SIG-M5 (cell line): ENCODE results near the gene CDH13.

Source experiments
- DNase-seq: peaks from one replicate; lab custom pipeline; 2025; lab: John Stamatoyannopoulos, UW

CDH13 gene

DNA sequence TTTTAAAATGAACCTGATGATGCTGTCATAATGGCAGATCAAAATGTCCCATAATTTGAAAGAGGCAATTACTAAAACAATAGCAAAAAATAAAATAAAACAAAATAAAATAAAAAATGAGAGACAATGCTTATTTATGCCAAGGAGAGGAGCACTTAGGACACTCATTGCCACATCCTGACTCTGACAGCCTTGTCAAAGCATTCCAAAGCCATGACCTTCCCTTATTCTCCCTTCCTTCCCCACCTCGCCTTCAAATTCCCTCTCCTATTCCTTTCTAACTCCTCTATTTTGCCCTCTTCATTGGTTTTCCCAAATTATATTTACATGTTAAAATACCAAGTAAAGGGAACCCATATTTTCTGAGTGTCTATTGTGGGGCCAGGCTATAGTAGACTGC is 220.0 kb downstream of the CDH13 start:
- no peak for DNase-seq

DNA sequence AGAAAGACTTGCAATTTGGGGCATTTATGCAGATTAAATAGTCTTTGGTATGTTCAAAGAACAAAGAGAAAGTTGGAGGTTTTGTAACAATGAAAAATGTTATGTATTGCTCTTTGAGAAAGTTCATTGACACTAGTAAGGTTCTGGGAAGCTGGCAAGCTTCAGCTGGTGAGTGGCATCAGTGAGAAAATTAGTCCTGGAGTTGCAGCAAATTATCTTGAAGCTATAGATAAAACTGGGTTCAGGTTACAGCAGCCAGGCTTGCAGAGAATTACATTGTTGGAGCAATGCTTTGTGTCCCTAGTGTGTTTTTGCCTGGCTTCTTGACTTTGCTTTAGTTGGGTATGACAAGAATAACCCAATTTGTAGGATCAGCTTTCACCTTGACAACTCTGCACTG is 221.2 kb downstream of the CDH13 start:
- DNase-seq: no peak

DNA sequence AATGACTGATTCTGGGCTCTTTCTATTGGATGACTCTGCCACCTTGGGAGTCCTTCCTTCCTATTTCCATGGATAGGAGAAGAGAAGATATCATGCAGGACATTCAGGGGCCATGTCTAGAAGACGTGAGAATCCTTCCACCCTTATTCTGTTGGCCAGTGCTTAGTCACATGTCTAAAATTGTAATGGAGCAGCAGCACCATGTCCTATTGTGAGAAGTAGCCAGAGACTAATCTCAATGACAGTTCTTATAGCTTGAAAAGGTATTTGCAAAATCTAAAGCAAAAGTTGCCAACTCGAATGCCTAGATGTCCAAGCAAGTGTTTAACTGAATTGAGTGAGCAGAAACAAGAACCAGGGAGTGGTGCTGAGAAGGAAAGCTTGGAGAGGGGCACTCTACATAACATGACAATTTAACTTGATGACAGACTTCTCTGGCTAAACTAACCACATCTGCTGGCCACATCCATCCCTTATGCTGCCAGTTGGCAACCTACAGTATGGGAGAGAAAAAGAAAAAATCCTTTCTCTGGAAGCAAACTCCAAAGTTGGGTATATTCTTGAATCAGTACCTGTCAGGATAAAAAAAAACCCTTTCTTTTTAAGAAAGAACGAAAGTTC is 225.7 kb downstream of the CDH13 start:
- DNase-seq: no peak

DNA sequence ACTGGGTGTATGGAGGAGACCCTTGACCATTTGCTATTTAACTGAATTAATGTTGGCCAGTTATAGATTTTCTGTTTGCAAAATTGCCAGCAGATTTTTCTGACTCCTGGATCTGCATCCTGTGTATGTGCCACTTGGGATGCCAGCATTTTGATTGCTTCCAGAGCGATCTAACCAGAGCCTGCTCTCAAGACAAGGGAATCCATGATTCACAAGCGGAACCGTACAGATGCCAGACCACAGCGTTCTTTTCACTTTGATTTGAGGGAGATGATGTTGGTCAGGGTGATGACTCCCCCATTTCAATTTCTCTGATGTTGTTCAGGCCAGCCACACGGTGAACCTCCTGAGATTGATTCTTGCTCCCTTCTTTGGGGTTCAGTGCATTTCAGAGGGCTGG is 228.7 kb downstream of the CDH13 start:
- DNase-seq: no peak

DNA sequence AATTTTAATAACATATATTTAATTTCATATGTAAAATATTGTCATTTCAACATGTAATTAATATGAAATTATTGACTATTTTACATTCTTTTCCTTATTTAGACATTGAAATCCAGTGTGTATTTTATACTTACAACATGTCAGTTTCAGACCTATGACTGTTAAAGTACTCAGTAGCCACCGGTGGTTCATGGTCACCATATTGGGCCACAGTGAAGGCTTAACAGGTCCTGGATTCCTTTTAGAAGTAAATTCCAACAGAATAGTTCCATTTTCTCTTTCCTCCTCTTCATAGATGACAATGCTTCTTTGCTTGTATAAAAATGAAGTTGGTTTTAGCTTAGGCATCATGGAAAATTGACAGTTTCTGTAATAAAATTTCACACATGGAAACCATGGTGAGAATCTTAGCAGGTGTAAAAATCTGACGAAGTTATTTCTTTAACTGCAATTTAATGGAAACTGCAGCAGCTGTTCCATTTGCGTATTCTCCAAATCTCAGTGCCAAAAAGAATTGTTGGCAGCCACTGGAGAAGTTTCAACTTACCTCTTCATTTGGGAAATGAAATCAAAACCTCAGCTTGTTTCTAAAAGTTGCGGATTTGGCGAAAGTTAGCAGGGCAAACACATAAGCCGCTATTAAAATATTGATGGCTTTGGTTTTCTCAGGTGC is 231.1 kb downstream of the CDH13 start:
- DNase-seq: no peak

DNA sequence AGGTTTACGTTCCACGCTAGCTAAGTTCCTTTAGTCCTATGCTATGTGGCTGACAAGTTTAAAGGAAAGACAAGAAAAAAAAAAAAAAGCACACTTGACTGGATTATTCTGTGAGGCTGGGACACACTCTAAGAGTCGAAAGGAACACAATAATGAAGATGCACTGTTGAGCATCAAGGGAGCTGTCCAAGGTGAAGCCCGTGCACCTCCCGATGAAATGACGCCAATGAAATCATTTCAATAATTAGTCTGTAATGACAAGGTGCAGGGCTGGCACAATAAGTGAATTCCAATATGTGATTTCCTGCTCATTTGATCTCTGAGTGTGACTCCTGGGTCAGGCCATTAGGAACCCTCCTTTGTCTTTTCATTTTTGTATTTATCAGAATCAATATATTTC is 232.9 kb downstream of the CDH13 start:
- no peak for DNase-seq

DNA sequence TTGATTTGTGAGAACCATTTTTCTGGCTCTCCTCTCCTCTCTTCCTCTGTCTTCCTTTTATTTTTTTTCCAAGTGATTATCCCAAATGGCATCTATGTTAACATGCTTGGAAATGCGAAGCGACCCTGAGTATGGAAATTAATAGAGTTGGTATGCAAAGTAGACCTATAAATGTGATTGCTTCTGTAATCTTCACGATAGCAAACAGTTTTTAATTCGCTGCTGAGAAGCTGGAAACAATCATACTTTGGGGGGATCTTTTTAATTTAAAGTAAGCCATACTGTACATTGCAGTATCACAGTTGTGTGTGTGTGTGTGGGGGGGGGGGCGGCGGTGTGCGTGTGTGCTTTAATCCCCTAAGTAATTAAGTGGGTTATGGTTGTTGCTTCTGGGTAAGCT is 233.3 kb downstream of the CDH13 start:
- DNase-seq: no peak

DNA sequence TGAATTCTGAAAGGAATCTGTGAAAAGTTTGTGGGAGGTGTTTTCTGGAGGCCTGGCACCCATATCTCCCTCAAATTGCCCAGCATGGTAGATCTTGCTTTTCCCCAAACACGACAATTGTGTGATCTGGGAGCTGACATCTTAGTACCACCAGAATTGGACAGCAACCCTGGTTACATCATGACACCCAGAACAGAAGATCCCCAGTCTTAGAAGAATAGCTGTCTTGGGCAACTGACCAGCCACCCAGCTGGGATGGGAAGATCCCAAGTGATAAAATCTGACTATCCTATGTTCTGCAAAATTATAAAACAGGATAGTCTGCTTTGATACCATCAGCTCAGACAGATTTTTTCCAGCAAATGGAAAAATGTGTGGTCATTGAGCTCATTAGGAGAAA is 235.3 kb downstream of the CDH13 start:
- no peak for DNase-seq

DNA sequence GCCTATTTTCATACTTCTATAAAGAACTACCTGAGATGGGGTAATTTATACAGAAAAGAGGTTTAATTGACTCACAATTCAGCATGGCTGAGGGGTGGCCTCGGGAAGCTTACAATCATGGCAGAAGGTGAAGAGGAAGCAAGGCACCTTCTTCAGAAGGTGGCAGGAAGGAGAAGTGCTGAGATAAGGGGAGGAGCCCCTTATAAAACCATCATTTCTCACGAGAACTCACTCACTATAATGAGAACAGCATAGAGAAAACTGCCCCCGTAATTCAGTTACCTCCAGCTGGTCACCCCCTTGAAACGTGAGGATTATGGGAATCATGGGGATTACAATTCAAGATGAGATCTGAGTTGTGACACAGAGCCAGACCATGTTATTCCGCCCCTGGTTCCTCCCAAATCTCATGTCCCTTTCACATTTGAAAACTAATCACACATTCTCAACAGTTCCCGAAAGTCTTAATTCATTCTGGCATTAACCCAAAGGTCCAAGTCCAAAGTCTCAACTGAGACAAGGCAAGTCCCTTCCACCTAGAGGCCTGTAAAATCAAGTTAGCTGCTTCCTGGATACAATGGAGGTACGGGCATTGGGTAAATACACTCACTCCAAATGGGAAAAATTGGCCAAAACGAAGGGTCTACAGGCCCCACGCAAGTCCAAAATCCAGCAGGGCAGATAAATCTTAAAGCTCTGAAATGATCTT is 237.7 kb downstream of the CDH13 start:
- no peak for DNase-seq

DNA sequence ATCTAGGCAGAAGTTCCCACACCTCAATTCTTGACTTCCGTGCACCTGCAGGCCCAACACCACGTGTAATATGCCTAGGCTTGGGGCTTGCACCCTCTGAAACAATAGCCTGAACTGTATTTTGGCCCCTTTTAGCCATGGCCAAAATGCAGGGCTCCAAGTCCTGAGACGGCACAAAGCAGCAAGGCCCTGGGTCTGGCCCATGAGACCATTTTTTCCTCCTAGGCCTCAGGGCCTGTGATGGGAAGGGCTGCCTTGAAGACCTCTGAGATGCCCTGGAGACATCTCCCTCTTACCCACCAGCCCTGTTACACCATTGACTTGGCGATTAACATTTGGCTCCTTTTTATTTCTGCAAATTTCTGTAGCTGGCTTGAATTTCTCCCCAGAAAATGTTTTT is 238.6 kb downstream of the CDH13 start:
- no peak for DNase-seq

DNA sequence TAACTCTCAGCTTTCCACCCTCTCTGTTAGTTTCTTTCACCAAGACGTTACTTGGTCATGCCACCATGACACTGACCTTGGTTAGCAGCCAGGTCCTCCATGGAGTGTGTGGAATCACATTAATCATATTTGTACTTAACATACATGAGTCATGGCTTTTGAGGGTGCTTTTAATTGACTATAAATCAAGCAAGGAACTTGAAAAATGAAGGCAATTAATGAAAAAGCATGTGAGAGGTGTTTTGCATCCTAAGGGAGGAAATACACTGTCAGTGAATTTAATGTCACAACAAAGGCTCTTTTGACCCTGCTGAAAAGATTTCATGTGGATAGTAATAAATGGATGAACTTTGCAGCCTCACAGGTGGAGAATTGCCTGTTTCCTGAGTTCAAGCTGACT is 240.7 kb downstream of the CDH13 start:
- DNase-seq: no peak

DNA sequence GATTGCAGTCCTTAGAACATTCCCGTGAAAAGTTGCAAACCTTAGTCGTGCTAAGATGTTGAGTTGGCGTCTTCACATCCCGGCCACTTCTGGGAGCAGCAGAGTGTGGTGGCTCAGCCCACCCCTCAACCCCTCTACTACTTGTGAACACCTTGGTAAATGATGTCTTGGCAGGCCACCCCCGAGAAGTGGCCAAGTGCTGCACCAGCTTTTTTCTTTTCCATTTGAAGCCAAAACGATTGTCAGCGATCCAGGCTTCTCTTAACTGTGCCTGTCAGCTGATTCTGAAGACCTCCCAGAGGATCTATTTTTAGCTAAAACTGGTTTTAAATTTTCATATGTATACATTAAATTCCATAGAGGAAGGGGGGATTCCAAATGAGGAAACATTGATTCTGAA is 247.5 kb downstream of the CDH13 start:
- DNase-seq: no peak

DNA sequence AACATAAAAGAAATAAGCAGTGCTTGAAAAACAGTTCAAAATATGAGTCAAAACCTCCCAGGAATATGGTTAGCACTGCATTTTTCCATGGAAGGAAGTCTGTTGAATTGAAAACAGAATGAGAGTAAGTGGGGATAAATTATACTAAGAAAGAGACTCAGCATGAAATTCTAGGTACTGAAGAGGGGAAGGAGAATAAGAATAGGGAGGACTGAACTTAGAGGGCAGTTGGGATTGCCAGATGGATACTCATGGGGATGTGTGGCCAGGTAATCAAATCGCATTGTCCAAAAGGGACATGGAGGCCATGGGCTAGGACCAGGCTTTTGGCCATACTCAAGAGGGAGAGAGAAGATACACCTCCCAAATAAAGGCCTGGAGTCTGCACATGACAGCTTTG is 247.9 kb downstream of the CDH13 start:
- no peak for DNase-seq

DNA sequence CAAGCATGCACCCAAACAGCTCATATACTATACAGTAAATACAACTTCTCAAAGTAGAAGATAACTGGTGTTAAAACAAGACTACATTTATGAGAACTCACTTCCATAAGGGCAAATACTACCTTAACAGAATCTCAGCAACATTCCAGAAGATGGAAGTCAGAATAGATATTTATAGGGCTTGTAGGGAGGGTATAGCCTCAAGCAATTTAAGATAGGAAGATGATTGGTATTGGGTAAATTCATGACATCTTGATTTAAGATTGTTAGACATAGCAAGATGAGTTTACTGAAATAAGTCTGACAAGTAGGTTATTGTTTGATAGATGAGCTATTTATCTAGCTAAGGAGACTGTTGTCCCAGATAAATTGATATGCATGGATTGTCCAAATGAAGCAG is 250.2 kb downstream of the CDH13 start:
- no peak for DNase-seq

DNA sequence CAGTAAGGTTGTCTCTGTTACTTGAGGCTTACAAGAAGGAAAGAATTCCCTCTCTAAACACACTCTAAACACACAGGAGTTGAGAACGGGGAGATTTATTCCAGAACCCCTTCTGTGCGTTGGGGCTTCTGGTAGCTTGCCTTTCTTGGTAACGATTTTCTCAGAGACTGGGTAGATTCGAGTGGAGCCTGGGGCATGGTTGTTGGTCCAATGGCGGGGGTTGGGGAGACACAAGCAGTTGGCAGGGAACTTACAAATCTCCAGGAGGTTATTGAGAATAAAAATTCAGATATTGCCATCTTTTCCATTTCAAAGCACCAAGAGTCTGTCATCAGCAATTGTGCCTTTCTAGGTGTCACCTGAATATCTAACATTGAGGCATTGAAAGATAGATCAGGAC is 251.7 kb downstream of the CDH13 start:
- DNase-seq: no peak

DNA sequence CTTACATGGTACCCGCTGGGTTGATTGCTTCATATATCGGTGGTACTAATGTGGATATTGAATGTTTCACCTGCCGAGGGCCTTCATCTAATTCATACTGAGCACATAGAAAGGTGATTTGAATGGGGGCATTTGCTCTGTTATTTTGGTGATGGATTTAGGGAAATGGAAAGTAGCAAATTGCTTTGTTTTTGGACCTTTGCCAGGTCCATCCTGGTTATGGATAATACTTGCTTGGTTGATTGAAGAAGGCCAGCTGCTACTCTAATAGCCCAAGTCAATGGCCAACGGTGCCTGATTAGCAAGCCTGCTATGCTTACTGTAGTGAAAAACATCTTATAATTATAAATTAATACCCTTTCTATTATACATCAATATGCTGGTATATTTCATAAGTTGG is 253.6 kb downstream of the CDH13 start:
- no peak for DNase-seq

DNA sequence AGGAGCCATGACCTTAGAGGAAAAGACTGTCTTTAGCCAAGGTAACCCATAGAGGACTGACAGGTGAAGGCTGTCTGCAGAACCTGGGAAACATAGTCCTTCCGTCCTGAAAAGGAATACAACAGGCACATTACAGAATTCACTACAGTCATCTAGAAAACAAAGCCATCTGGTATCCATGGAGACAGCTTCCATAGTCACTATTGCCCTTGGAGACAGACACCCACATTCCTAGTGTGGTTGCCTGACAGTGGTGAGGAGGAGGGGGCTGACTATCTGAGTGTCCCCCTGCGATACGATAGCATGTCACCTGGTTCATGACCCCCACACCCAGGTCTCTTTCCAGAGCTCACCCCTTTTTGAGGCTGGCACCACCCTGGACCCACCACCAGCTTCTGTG is 254.7 kb downstream of the CDH13 start:
- DNase-seq: no peak

DNA sequence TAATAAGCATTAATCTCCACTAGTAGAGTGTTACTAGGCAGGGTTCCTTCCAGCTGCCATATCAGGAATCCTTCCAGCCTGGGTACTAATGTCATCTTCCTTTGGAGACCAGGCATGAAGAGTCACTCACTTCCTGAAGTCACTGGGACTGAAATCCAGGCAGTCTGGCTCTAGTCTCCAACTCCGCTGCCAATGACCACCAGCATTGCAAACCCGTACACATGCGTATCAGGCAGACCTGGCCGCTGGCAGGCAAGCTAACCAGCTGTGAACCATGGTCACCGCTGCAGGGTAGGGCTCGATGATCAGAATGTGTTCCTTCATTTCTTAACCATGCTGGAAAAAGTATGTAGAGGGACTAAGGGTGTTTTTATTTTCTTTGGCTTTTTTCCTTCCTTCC is 255.5 kb downstream of the CDH13 start:
- no peak for DNase-seq

DNA sequence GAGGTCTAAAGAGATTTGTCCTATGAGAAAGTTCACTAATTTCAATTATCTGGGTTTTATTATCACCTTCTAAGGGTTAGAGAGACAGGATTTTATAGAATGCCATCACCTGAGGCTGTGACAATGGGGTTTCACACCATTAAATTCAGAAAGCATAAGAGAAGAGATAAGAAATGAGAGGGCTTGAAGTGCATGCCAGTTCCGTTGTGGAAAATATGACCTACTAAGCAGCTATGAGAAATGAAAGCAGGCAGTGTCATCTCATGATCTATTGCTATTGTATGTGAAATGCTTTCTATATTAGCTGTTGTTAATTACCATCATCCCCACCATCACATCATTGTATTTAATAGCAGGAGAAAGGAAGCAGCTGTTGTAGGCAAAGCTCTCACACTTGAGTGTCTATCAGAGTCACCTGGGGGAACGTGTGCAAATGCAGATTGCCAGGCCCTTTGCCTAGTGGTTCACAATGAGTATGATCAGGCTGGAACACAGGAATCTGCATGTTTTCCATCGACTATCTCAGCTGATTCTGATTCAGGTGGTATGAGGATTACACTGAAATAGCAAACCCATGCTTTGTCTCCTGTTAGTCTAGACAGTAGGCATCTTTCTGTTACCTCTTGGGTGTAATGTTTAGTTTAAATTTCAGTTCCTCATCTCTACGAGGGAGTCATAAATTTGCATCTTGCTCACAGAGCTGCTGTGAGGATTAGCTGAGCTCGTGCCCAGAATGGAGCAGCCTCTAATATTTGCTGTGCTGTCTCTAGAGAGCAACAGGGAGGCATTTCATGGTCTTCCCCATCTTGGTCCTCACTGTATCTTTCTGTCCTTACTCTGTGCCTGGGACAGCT is 256.4 kb downstream of the CDH13 start:
- no peak for DNase-seq

DNA sequence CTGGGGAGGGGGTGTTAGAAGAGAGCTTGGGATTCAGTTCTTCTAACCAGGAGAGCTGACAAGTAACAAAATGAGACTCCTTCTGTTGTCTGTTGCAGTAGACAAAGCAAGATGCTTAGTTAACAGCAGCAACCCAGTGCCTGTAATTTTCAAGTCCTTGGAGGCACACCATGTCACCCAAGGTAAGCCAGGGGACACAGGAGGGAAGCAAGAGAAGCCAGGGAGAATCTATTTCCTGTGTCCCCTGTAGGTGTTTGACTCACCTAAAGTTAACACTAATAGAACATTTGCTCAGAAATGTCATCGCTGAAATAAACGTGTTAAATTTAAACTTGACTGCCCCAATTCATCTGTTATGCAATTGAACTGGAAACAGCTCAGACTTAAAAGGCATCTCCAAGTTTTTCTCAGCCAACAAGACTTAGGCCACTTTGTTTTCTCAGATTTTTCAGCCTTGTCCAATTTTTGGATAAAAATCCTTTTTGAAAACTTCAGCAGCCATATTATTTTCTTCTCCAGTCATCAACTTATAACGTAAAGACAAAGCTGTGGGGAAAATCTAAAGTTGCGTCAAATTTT is 257.6 kb downstream of the CDH13 start:
- DNase-seq: no peak

DNA sequence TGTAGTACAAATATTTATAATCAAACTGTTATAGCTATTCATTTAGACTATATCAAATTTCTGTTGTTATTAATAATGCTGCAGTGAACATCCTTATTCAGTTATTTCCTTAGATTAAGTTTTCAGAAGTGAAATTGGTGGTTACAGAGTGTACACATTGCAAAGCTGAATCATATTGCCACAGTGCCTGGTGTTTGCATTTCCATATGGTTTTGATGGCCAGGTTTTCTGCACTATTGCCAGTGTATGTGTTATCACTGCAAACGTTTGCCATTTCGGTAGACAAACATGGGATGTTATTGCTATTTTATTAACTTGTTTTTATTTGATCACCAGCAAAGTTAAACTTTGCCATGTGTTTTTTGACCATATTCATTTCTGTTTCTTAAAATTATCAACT is 259.4 kb downstream of the CDH13 start:
- no peak for DNase-seq

DNA sequence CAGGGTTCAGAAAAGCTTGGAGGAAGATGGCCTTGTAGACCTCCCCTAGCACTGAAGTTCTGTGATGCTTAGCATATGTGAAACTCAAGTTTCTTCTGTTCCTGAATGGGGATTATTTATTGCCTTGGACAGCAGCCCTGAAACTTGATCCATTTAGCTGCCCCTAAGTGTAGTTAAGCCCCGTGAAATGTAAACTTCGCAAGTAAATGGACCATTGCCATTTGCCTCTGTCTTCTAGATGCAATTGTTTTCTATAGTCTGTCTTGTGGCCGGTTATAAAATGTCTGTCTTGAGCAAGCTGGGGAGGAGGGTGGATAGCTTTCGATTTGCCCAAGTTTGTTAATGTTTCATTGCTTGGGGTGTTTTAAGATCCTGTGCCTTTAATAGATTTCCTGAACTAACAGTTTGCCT is 261.8 kb downstream of the CDH13 start:
- no peak for DNase-seq
